Ectodermal cell (in vitro differentiated cells): ENCODE measurements around the gene ZBTB38.

ENCODE experiments used
- H3K27ac ChIP-seq: 2 replicates; pipeline ENCODE4 v1.7.0; 2013; ENCODE audit warnings: mild to moderate bottlenecking, low read depth, low read length; ENCODE audit not compliant: insufficient read depth, poor library complexity, severe bottlenecking
- H3K27me3 ChIP-seq: 2 replicates; pipeline ENCODE4 v1.7.0; 2013; ENCODE audit warnings: mild to moderate bottlenecking, low read length; ENCODE audit not compliant: insufficient read depth, control insufficient read depth, poor library complexity, severe bottlenecking
- H3K36me3 ChIP-seq: one replicate; pipeline ENCODE4 v1.7.0; 2013; ENCODE audit warnings: low read length; ENCODE audit not compliant: control insufficient read depth, insufficient read depth
- H3K4me1 ChIP-seq: one replicate; pipeline ENCODE4 v1.7.0; 2013; ENCODE audit warnings: low read length; ENCODE audit not compliant: control insufficient read depth, insufficient read depth
- H3K4me3 ChIP-seq: 2 replicates; pipeline ENCODE4 v1.7.0; 2013; ENCODE audit warnings: low read depth, low read length, control low read depth; ENCODE audit not compliant: insufficient read depth
- H3K9me3 ChIP-seq: 2 replicates; pipeline ENCODE4 v1.7.0; 2013; ENCODE audit warnings: mild to moderate bottlenecking, low read length, moderate library complexity; ENCODE audit not compliant: control insufficient read depth
- WGBS, 2 experiments: methylation state at CpG; one replicate each; pipeline ENCODE4 v1.1.7; 2013; ENCODE audit warnings: missing lambda C conversion rate in 2 of 2; 5-methylcytosine and 5-hydroxymethylcytosine counted together

ZBTB38 gene

DNA sequence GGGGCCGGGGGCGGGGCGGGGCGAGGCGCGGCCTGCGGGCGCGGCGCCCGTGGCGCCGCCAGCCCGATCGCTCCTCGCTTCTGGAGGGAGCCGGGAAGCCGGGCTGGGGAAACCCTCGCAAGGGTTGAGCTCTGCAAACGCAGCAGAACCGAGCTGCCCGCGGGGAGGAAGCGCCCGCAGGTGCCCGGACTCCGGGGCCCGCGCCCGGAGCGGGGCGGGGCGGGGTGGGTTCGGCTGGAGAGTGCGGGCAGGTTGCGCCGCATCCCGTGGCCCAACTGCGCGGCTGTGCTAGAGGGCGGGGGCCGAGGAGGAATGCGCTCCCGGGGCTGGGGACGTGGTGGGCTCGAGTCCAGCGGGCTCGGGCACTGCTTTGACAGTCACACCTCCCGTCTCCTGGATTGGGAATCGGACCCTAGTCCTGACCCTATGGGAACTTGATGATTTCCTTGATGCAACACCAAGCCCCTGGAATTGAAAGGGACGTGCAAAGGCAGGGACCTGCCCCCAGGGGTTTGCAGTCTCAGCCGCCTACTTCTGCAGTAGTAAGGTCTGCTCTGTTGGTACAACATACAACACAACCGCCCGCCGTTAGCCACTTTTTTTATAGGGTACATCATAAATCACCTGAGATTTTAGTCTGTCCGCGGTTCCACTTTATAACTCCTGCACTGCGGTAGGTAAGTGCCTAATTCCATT, 34.3 kb downstream of the ZBTB38 start:
- peak overlapping the region; percentile 55 for H3K4me3 ChIP-seq
- H3K4me1 ChIP-seq = peaks cover 4% of the 10 kb centered on the region
- no peak overlapping the region for H3K27ac ChIP-seq
- H3K27me3 ChIP-seq = peaks cover 8% of the 10 kb centered on the region
- no peaks in the 10 kb centered on the region for H3K9me3 ChIP-seq
- WGBS, 2 experiments = 5% methylated on average over 58 of the region's 58 CpGs
- H3K36me3 ChIP-seq = no peaks in the 10 kb centered on the region

GRCh38 chr3:141403576-141403975, 35.3 kb downstream of the ZBTB38 start:
- H3K4me3 ChIP-seq = no peak overlapping the region
- H3K9me3 ChIP-seq = no peaks in the 10 kb centered on the region
- 92 to 93% methylated on average over 4 of the region's 4 CpGs for WGBS, 2 experiments
- H3K27me3 ChIP-seq = peaks cover 8% of the 10 kb centered on the region
- peaks cover 4% of the 10 kb centered on the region for H3K4me1 ChIP-seq
- no peaks in the 10 kb centered on the region for H3K36me3 ChIP-seq
- no peak overlapping the region for H3K27ac ChIP-seq

- no peaks in the 10 kb centered on the region for H3K36me3 ChIP-seq
- WGBS, 2 experiments = 80 to 100% methylated on average over 1 to 2 of the region's 3 CpGs
- no peak overlapping the region for H3K4me3 ChIP-seq
- peaks cover 4% of the 10 kb centered on the region for H3K4me1 ChIP-seq
- H3K27ac ChIP-seq = no peak overlapping the region
- no peaks in the 10 kb centered on the region for H3K9me3 ChIP-seq
- peaks cover 8% of the 10 kb centered on the region for H3K27me3 ChIP-seq
Observed at GRCh38 chr3:141405025-141405424, 36.7 kb downstream of the ZBTB38 start.

- WGBS, 2 experiments = 91% methylated on average over 3 to 4 of the region's 4 CpGs
- Histone ChIP-seq H3K27me3 (peaks cover 8% of the 10 kb centered on the region), H3K4me3 (no peak overlapping the region)
Observed at GRCh38 chr3:141405591-141405990, 37.3 kb downstream of the ZBTB38 start.

GRCh38 chr3:141406265-141406664, 38.0 kb downstream of the ZBTB38 start:
- Histone ChIP-seq H3K4me3 (no peak overlapping the region), H3K27ac (no peak overlapping the region)
- WGBS, 2 experiments = 92 to 94% methylated on average over 2 of the region's 2 CpGs

More at GRCh38 chr3:141405591-141405990, 37.3 kb downstream of the ZBTB38 start:
- H3K9me3 ChIP-seq = no peaks in the 10 kb centered on the region
- H3K27ac ChIP-seq = no peak overlapping the region
- peaks cover 4% of the 10 kb centered on the region for H3K4me1 ChIP-seq
- H3K36me3 ChIP-seq = no peaks in the 10 kb centered on the region

DNA sequence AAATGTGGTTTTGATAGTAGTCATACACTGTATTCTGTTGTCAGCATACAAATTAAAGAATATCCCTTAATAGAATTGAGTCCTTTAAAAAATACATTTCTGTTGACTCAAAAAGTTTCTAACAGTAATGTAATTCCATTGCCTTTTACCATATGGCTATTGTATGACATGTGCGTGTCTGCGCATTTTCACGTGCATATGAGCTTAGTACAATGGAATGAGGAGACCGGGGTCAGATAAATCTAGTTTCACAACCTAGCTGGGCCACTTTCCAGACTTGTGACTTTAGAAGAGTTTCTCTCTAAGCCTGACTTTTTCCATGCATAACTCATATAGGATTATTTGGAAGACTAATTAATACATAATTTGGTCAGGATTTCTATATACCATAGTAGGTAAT, 38.7 kb downstream of the ZBTB38 start:
- Histone ChIP-seq H3K27me3 (peaks cover 8% of the 10 kb centered on the region), H3K4me3 (no peak overlapping the region), H3K9me3 (no peaks in the 10 kb centered on the region), H3K4me1 (peaks cover 6% of the 10 kb centered on the region), H3K36me3 (no peaks in the 10 kb centered on the region), H3K27ac (no peak overlapping the region)
- 93 to 98% methylated on average over 4 of the region's 4 CpGs for WGBS, 2 experiments

More at GRCh38 chr3:141406265-141406664, 38.0 kb downstream of the ZBTB38 start:
- no peaks in the 10 kb centered on the region for H3K36me3 ChIP-seq
- H3K27me3 ChIP-seq = peaks cover 8% of the 10 kb centered on the region
- H3K9me3 ChIP-seq = no peaks in the 10 kb centered on the region
- peaks cover 4% of the 10 kb centered on the region for H3K4me1 ChIP-seq

GRCh38 chr3:141407825-141408224, 39.5 kb downstream of the ZBTB38 start:
- Histone ChIP-seq H3K27me3 (peaks cover 8% of the 10 kb centered on the region), H3K4me1 (peaks cover 14% of the 10 kb centered on the region), H3K9me3 (no peaks in the 10 kb centered on the region), H3K4me3 (no peak overlapping the region), H3K27ac (no peak overlapping the region), H3K36me3 (no peaks in the 10 kb centered on the region)
- 92 to 94% methylated on average over 1 to 2 of the region's 2 CpGs for WGBS, 2 experiments

DNA sequence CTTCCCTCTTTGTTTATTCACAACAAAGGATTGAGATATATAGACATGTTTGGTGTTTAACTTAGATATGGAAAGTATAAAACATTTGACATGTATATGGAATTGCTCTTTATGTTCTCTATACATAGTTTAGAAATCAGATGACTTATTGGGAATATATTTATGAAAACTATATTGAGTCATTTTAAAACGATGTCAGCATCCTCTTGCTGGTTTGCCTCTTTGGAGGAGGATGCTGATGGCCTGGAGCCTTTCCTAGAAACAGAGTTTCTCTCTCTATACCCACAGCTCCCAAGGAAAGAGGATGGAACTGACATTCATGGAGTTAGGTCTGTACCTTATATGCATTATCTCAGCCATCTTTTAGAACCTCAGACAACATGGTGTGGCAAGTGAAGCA, 40.3 kb downstream of the ZBTB38 start:
- Histone ChIP-seq H3K9me3 (no peaks in the 10 kb centered on the region), H3K4me3 (no peak overlapping the region), H3K27ac (no peak overlapping the region), H3K27me3 (peaks cover 1% of the 10 kb centered on the region), H3K36me3 (no peaks in the 10 kb centered on the region), H3K4me1 (peaks cover 16% of the 10 kb centered on the region)
- WGBS, 2 experiments = 90% methylated on average over 1 of the region's 1 CpG; no CpG with 5 or more reads in 1 of the 2 experiments

GRCh38 chr3:141409940-141410241, 41.6 kb downstream of the ZBTB38 start:
- H3K27ac ChIP-seq = no peak overlapping the region
- peaks cover 16% of the 10 kb centered on the region for H3K4me1 ChIP-seq
- H3K9me3 ChIP-seq = no peaks in the 10 kb centered on the region
- H3K36me3 ChIP-seq = no peaks in the 10 kb centered on the region
- H3K27me3 ChIP-seq = no peaks in the 10 kb centered on the region
- 51 to 59% methylated on average over 3 of the region's 3 CpGs for WGBS, 2 experiments
- H3K4me3 ChIP-seq = no peak overlapping the region

GRCh38 chr3:141410408-141410807, 42.1 kb downstream of the ZBTB38 start:
- H3K27me3 ChIP-seq = no peaks in the 10 kb centered on the region
- H3K27ac ChIP-seq = no peak overlapping the region
- no peaks in the 10 kb centered on the region for H3K36me3 ChIP-seq
- H3K9me3 ChIP-seq = no peaks in the 10 kb centered on the region
- peaks cover 16% of the 10 kb centered on the region for H3K4me1 ChIP-seq
- H3K4me3 ChIP-seq = no peak overlapping the region
- 94 to 97% methylated on average over 3 of the region's 3 CpGs for WGBS, 2 experiments
